GM12891 (cell line): ENCODE data around the gene FAM193A.

ENCODE experiments used
- POLR2A ChIP-seq: IDR thresholded peaks from 2 replicates; pipeline ENCODE4 v1.6.1; 2011; ENCODE audit warnings: low read depth, low read length, control low read depth
- POLR2AphosphoS5 ChIP-seq: IDR thresholded peaks from 2 replicates; pipeline ENCODE4 v1.6.1; 2011; ENCODE audit warnings: low read depth, low read length, control low read depth
- SPI1 ChIP-seq: IDR thresholded peaks from 2 replicates; pipeline ENCODE4 v1.6.1; 2011; ENCODE audit warnings: low read depth, low read length, control low read depth
- TAF1 ChIP-seq: IDR thresholded peaks from 2 replicates; pipeline ENCODE4 v1.6.1; 2011; ENCODE audit warnings: low read depth, low read length, control low read depth

- TF ChIP-seq POLR2AphosphoS5 (no peak), POLR2A (no peak), SPI1 (no peak), TAF1 (no peak)
Measured at GRCh38 chr4:2714918-2715317, 178.5 kb downstream of the FAM193A start.
